Measurements from ENCODE around the gene DAW1. TPM values are rescaled to one million over a fixed set of nuclear protein-coding genes. Genes with fewer than 3 reads are reported as not detected.

DAW1 gene
- total RNA-seq, 1 donor from 2014 or later: 0.26 TPM

DNA sequence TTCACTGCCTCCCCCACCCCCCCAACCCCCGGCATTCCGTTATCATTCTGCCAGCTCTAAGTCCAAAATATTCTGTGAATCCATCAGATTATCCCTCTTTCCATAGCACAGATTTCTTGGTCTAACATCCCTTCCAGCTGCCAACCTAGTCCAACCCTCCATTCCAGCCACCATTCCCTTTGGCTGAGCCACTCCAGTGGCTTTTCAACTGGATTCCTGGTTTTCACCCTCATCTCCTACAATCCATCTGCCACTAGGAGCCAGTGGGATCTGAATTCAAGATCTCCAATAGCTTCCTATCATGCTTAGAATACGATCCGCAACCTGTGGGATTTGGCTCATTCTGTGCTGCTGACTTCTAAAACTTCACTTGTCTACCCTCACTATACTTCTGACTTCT, 1.2 kb downstream of the DAW1 start:
- TF ChIP-seq, protein P1, sequence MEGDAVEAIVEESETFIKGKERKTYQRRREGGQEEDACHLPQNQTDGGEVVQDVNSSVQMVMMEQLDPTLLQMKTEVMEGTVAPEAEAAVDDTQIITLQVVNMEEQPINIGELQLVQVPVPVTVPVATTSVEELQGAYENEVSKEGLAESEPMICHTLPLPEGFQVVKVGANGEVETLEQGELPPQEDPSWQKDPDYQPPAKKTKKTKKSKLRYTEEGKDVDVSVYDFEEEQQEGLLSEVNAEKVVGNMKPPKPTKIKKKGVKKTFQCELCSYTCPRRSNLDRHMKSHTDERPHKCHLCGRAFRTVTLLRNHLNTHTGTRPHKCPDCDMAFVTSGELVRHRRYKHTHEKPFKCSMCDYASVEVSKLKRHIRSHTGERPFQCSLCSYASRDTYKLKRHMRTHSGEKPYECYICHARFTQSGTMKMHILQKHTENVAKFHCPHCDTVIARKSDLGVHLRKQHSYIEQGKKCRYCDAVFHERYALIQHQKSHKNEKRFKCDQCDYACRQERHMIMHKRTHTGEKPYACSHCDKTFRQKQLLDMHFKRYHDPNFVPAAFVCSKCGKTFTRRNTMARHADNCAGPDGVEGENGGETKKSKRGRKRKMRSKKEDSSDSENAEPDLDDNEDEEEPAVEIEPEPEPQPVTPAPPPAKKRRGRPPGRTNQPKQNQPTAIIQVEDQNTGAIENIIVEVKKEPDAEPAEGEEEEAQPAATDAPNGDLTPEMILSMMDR (IDR thresholded peaks at IDR 0.05; ENCODE audit: insufficient read depth, low read length, severe bottlenecking): no peak
- Histone ChIP-seq H3K27me3 (ENCODE audit: control insufficient read depth, insufficient read depth, low read length) (no peaks in the 10 kb centered on the region), H3K4me3 (ENCODE audit: low read depth, low read length) (no peak overlapping the region), H3K36me3 (ENCODE audit: control insufficient read depth, insufficient read depth, low read length) (no peaks in the 10 kb centered on the region)
- FAIRE-seq (no peak), DNase-seq (ENCODE audit: low read depth) (no peak)

DNA sequence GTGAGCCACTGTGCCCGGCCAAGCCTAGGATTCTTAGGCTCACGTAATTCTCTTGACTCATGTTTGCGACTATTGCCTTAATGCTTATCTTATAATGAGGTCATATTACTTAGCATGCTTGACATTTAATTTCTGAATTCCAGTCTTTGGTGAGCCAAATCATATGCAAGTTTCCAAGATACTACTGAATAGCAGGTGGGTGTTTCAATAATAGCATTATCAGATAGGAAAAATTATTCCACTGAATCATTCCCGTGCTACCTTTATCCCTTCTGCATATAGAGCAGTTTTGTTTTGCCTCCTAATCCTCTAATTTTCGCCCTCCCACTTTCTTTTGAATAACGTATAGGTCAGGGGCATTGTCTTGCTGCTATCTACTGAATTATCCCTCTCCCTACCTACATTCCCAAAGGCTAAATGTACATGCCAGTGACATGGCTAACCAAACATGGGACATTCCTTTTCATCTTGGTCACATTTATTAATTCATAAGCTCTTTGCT, 4.9 kb downstream of the DAW1 start:
- Histone ChIP-seq H3K4me3 (ENCODE audit: low read depth, low read length) (no peak overlapping the region), H3K27me3 (ENCODE audit: control insufficient read depth, insufficient read depth, low read length) (no peaks in the 10 kb centered on the region), H3K36me3 (ENCODE audit: control insufficient read depth, insufficient read depth, low read length) (no peaks in the 10 kb centered on the region)
- peak; percentile 39 for DNase-seq (ENCODE audit: low read depth)
- TF ChIP-seq, protein P1 (IDR thresholded peaks at IDR 0.05; ENCODE audit: insufficient read depth, low read length, severe bottlenecking): no peak
- no peak for FAIRE-seq

DNA sequence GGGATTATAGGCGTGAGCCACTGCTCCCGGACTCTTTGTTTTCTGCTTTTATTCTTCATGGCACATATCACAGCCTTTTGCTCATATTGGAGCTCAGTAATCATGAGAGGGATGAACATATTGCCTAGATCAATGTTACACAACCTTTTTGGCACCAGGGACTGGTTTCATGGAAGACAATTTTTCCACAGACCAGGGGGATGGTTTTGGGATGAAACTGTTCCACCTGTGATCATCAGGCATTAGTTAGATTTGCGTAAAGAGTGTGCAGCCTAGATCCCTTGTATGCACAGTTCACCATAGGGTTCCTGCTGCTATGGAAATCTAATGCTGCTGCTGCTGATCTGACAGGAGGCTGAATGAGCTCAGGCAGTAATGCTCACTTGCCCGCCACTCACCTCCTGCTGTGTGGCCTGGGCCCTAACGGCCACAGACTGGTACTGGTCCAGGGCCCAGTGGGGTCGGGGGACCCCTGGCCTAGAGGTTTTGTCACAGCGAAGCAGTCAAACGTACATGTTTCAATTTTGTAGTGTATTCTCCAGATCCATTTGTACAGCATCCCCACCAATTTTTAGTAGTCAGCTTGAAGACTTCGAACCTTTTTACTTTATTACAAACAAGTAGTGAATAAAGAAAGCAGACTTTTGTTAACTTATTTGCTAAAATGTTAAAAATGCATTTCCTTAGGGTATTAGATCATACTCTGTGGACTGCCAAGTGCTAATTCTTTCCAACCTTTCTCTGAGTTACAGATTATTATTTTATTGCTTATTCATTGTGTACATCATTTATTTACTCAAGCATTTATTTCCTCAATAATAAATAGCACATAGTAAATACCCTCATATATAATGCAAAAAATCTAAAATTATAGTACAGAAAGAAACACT, 6.2 kb downstream of the DAW1 start:
- no peaks in the 10 kb centered on the region for H3K36me3 ChIP-seq (ENCODE audit: control insufficient read depth, insufficient read depth, low read length)
- no peak overlapping the region for H3K4me3 ChIP-seq (ENCODE audit: low read depth, low read length)
- FAIRE-seq (no peak), DNase-seq (ENCODE audit: low read depth) (no peak)
- TF ChIP-seq, protein P1 (IDR thresholded peaks at IDR 0.05; ENCODE audit: insufficient read depth, low read length, severe bottlenecking): no peak
- H3K27me3 ChIP-seq (ENCODE audit: control insufficient read depth, insufficient read depth, low read length): no peaks in the 10 kb centered on the region

DNA sequence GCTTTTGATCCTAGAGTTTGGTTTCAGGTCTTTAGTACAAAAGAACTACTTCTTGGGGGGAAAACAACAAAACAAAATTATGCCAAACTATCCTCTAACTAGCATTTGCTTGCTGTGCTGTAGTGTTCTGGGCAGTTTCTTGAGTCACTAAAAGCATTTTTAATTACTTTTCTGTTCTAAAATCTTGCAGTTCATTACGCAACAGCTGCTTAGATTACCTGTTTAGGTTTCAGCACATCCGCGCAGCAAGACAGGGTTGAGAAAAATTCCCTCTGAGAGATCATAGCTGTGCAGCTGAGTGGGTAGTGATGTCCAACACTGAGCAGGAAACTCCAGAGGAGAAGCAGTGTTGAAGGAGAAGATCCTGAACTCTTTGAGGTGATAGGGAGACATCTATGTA, 9.0 kb downstream of the DAW1 start:
- DNase-seq (ENCODE audit: low read depth) (peak; percentile 33), FAIRE-seq (no peak)
- Histone ChIP-seq H3K27me3 (ENCODE audit: control insufficient read depth, insufficient read depth, low read length) (no peaks in the 10 kb centered on the region), H3K4me3 (ENCODE audit: low read depth, low read length) (no peak overlapping the region), H3K36me3 (ENCODE audit: control insufficient read depth, insufficient read depth, low read length) (no peaks in the 10 kb centered on the region)
- TF ChIP-seq, protein P1 (IDR thresholded peaks at IDR 0.05; ENCODE audit: insufficient read depth, low read length, severe bottlenecking): no peak

DNA sequence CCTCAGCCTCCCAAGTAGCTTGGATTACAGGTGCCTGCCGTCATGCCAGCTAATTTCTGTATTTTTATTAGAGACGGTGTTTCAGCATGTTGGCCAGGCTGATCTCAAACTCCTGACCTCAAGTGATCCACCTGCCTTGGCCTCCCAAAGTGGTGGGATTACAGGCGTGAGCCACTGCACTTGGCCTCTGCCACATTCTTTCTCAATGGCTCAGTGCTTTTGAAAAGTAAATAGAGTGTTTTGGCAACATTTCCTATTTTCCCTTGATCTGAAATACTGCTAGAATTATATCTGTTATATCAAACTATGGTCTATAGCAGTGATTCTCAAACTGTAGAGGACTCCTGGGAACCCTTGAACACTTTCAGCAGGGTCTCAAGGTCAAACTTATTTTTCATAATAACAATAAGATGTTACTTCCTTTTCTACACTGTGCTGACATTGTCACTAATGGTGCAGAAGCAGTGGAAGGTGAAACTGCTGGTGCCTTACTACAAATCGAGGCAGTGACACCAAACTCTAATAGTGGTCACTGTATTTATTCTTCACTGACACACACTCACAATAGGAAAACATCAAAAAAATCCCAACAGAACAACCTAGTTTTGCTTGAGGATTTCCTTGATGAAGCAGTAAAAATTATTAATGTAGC, 10.6 kb downstream of the DAW1 start:
- Histone ChIP-seq H3K4me3 (ENCODE audit: low read depth, low read length) (no peak overlapping the region), H3K27me3 (ENCODE audit: control insufficient read depth, insufficient read depth, low read length) (no peaks in the 10 kb centered on the region), H3K36me3 (ENCODE audit: control insufficient read depth, insufficient read depth, low read length) (no peaks in the 10 kb centered on the region)
- TF ChIP-seq, protein P1 (IDR thresholded peaks at IDR 0.05; ENCODE audit: insufficient read depth, low read length, severe bottlenecking): no peak
- DNase-seq (ENCODE audit: low read depth) (peak; percentile 34), FAIRE-seq (no peak)

All from bronchial epithelial cell (primary cell).